GM18909 (cell line): ENCODE results near the gene IL10RA.
"Not testable (repeated sequence)": the region's sequence is repeated elsewhere in the genome, so short reads cannot be mapped to it uniquely, and the experiment has no call there.

Experiments used
- ATAC-seq: cut with Tn5 transposase; IDR thresholded peaks from one replicate; pipeline ENCODE4 v1.9.1; 2021; ENCODE audit warnings: mild to moderate bottlenecking; ENCODE audit not compliant: unreplicated experiment, poor library complexity

The IL10RA gene

DNA sequence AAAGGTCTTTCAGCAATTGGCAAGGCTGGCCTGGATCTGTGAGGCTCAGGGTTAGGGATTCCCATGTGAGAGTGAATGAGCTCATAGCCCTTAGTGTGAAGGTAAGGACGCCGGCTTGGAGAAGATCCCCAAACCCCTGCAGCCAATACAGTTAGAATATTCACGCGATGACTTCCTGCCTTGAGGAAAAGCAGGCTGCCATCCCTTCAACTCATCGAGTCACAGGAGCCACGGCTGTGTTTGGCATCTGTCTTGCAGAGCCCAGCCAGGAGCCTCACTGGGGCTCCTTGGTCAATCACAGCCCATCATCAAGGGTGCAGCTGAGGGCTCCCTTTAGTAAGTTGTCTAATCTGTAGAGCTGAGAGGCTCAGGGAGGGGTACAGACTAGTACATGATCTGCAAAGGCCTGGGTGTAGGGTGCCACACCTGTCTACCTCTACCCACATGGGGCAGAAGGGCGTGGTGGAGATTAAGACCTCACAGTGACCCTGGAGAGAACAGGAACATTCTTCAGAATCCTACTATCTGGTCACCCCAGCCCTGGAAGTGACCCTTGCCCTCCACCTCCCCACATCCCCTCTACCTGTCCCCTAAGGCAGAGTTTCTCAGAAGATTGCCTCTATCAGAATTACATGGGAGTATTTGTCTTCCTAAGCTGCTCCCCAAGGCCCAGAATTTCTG lies 18.5 kb downstream of the IL10RA start:
- no peak for ATAC-seq

DNA sequence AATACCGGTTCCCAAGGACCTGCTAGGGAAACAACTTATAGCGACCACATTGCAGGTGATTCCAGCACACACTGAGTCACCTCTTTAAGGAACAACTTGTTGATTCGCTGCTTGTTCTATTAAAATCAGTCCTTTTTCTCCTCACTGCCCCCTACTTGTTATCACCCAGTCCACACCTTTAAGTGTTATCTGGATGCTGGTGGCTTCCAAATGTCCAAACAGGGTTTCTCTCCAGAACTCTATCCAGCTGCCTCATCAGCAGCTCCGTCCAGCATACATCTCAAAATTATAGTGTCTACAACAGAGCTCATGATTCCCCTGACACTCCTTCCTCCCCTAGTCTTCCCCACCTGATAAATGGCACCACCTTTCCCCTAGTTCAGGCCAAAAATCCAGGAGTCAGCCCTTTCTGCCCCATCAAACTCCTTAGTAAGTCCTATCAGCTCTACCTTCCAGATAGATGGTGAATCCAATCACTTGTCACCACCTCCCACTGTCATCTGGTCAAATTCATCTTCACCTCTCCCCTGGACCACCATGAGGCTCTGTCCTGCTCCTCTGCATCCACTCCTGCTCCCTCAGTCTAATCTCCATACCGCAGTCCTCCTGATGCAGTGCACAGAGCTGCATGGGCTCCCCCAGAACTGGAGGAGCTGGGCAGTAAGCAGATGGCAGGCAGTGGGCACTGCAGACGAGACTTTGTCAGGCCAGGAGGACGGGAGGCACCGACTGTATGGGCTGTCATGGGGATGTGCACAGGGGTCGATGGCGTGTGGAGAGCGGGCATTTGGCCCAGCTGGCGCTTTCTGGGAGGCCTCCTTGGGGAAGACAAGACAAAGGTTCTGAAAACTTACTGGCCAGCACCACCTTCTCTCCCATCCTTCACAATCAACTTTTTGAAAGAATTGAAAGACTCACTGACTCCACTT lies 19.3 kb downstream of the IL10RA start:
- ATAC-seq: no peak

DNA sequence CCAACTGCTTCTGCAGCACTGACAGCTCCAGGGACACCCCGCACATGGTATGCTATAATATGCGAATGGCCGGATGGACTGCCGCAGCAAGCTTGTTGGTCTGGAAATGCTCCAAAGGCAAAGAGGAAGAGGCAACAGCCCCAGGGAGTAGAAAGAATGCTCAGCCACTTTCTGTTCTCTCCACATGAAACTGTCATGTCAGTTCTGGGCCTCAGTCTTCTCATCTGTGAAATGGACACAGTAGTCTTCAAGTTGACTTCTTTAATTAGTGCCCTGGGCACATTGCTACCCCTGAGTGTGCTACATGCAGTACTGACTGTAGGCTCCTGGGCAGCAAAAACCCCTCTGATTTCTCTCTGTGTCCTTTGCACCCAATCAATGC lies 19.9 kb downstream of the IL10RA start:
- ATAC-seq: no peak

DNA sequence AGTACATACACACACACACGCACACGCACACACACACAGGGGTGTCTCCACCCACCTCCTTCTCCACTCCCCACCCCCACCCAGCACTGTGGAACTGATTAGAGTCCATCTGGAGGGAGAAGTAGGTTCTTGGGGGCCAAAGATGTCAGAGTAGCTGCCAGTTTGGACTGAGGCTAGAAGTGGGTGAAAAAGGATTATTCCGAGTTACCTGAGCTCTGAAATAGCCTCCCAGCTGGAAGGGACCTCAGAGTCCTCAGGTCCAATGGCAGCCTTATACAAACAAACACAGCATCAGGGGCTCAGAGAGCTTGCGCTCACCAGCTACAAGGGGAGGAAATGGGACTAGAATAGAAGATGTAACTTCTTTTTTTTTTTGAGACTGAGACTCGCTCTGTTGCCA lies 20.8 kb downstream of the IL10RA start:
- no peak for ATAC-seq

- not testable (repeated sequence) for ATAC-seq
Observed at GRCh38 chr11:118007563-118008270, 21.5 kb downstream of the IL10RA start.

- no peak for ATAC-seq
Observed at GRCh38 chr11:118008271-118008911, 22.2 kb downstream of the IL10RA start.

DNA sequence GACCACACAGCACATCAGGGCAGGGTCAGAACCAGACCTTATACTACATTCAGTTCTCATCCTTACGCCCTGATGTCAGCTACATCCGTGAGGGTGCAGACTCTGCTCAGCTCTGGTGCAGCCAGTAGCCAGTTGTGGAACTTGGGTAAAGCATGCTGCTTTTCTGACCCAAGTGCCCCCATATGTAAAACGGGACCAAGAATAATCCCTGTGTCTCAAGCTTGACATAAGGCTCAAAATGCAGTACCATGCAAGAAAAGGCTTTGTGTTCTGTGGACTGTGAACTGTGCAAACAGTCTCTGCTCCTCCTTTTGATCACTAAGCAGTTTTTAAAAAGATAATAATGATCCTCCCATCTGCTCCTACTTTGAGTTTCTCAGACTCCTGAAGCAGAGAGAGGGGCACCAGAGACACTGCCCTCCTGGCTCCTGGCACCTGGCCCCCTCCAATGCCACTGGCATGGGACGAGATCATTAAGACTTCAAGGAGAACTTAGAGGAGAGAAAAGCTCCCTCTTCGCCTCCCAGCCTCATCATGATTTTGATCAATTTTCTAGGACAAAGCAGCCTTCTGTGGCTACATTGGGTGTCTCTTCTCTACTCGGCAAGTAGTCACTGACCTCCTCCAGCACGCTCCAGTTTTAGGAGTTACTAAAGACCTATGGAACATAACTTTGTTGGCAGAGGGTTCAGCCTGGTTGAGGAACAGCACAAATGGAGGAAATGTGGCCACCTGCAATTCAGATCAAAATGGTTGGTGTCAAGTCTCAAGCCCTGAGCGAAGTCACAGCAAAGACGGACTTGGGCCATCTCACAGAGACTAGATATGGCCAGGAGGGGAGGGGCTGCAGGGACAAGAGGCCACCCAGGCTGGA lies 23.9 kb downstream of the IL10RA start:
- peak; percentile 2 for ATAC-seq

GRCh38 chr11:118010738-118011461 lies 24.7 kb downstream of the IL10RA start:
- peak; percentile 80 for ATAC-seq

GRCh38 chr11:118012083-118012669 lies 26.0 kb downstream of the IL10RA start:
- ATAC-seq: no peak

DNA sequence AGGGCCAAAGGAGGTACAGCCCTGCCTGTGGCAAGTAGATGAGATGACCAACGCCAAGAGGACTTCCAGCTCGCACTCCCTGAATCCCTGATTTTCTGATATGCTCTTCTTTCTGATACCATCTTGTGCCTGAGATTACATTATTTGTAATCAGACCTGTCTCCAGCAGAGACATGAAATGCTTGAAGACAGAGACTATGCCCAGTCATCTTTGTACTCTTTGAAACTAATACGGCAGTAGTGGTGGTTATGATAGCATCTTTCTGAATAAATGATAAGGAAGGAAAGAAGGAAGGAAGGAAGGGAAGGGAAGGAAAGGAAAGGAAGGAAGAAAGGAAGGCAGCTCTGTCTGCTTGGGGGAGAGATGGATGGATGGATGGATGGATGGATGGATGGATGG lies 27.8 kb downstream of the IL10RA start:
- no peak for ATAC-seq

GRCh38 chr11:118015385-118015841 lies 29.2 kb downstream of the IL10RA start:
- no peak for ATAC-seq

- ATAC-seq: no peak
Observed at GRCh38 chr11:118016104-118016503, 29.9 kb downstream of the IL10RA start.

- no peak for ATAC-seq
Observed at GRCh38 chr11:118017111-118017510, 30.9 kb downstream of the IL10RA start.

- no peak for ATAC-seq
Observed at GRCh38 chr11:118017631-118018315, 31.6 kb downstream of the IL10RA start.

- ATAC-seq: no peak
Observed at GRCh38 chr11:118018401-118018800, 32.2 kb downstream of the IL10RA start.

GRCh38 chr11:118021146-118021545 lies 35.0 kb downstream of the IL10RA start:
- no peak for ATAC-seq

DNA sequence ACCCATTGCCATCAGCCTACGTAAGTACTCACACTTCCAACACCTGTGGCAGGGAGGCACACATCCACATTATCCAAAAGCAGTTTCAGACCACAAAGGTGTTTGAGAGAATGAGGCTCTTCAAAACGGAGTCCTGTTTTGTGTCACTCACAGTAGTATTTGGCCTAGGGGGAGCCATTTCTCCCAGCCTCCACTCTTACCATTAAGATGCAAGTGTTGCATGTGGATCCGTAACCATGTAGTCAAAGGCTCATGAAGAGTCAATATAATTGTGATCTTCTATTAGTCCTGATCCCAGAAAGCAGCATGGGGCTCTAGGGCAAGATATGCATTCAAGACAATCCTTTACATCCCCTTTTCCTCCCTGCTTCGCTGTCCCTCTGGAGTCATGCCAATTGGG lies 41.5 kb downstream of the IL10RA start:
- ATAC-seq: no peak

DNA sequence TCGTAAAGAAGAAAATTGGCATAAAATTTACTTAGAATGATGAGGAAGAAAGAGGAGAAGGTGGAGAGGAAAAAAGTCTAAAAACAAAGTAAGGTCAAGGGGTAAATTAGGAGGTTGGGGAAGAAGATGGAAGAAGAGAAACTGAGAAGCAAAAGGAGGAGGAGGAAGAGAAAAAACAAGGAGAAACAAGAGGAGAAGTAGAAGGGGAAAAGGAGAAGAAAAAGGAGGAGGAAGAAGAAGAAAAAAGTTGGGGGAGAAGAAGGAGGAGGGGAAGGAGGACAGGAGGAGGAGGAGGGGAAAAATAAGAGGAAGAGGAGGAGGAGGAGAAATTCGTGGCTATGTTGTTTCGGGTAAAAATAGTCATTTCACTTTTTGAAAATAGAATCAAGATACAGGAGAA lies 42.4 kb downstream of the IL10RA start:
- no peak for ATAC-seq
